HCT116 (cell line): ENCODE results near the gene ADARB2. TPM values are rescaled to one million over a fixed set of nuclear protein-coding genes. Genes with fewer than 3 reads are reported as not detected.

Source experiments
- ATAC-seq: fragments of 200-7000 bp; cut with Tn5 transposase; 2 replicates; pipeline ENCODE4 v1.9.1; 2020; ENCODE audit warnings: mild to moderate bottlenecking, moderate library complexity
- BruUV-seq: library from RNA; stranded (reverse); fragments of 400-500 nt; replicated peaks from 2 replicates; lab custom pipeline; 2021; lab: Mats Ljungman, UMichigan
- CTCF ChIA-PET: fragments of 300-600 bp; sonication (Branson Sonifier 250); formaldehyde crosslinking; loops from one replicate; lab custom pipeline; 2021; ENCODE audit warnings: antibody characterized with exemption; lab: Charles Lee
- POLR2A ChIA-PET: fragments of 300-600, 350-600 bp; sonication (Branson Sonifier 250); formaldehyde crosslinking; loops from one replicate; lab custom pipeline; 2021; ENCODE audit warnings: antibody characterized with exemption; lab: Charles Lee
- RAD21 ChIA-PET, 2 experiments: fragments of 300-600 bp; sonication (Branson Sonifier 250); formaldehyde crosslinking; loops; one replicate each; lab custom pipeline; 2023; ENCODE audit warnings: low total read pairs in 2 of 2; ENCODE audit not compliant: uncharacterized antibody in 2 of 2, unreplicated experiment in 2 of 2, low non-redundant PET in 1 of 2; lab: Charles Lee
- DNase-seq: peaks from one replicate; pipeline ENCODE4 v3.0.0-alpha.2; 2010; ENCODE audit warnings: low read depth, low spot score
- H2AFZ ChIP-seq: fragments of 200-600 bp; shearing (Covaris generic), sonication (generic); 2 replicates; pipeline ENCODE4 v1.6.1; 2017; ENCODE audit warnings: low read depth, mixed run types, mixed read lengths, antibody characterized with exemption, low read length; ENCODE audit not compliant: poor library complexity, severe bottlenecking
- H3K27ac ChIP-seq: 2 replicates; pipeline ENCODE4 v1.5.1; 2012; ENCODE audit warnings: low read depth, low read length
- H3K27me3 ChIP-seq: fragments of 200-600 bp; sonication (generic); 2 replicates; pipeline ENCODE4 v1.6.1; 2016; ENCODE audit warnings: mixed run types, low read length, mixed read lengths; ENCODE audit not compliant: insufficient read depth
- H3K36me3 ChIP-seq, 2 experiments: fragments of 200-500 bp in 1 of 2; fragments of 200-600 bp in 1 of 2; sonication (Bioruptor generic) in 1 of 2; sonication (generic) in 1 of 2; 2 replicates each; pipeline versions ENCODE4 v1.5.1 to v1.6.1; 2014 to 2016; ENCODE audit warnings: low read length in 2 of 2, inconsistent platforms in 1 of 2, mixed read lengths in 1 of 2, mixed run types in 1 of 2; ENCODE audit not compliant: insufficient read depth in 2 of 2, control insufficient read depth in 1 of 2
- H3K4me1 ChIP-seq, 2 experiments: fragments of 200-600 bp in 1 of 2; sonication (generic) in 1 of 2; 2 replicates each; pipeline versions ENCODE4 v1.5.1 to v1.6.1; 2012 to 2017; ENCODE audit warnings: low read length in 2 of 2, inconsistent platforms in 1 of 2, mild to moderate bottlenecking in 1 of 2, mixed read lengths in 1 of 2, mixed run types in 1 of 2, moderate library complexity in 1 of 2; ENCODE audit not compliant: insufficient read depth in 2 of 2, control insufficient read depth in 1 of 2
- H3K4me2 ChIP-seq: fragments of 200-600 bp; sonication (generic); 2 replicates; pipeline ENCODE4 v1.6.1; 2017; ENCODE audit warnings: mixed run types, low read length, mixed read lengths
- H3K4me3 ChIP-seq, 2 experiments: fragments of 200-600 bp in 1 of 2; sonication (generic) in 1 of 2; replicated peaks in 1 of 2; 2 replicates each; pipeline ENCODE4 v1.5.1; 2011 to 2016; ENCODE audit warnings: low read length in 2 of 2, control low read depth in 1 of 2, low read depth in 1 of 2, mild to moderate bottlenecking in 1 of 2, mixed read lengths in 1 of 2, mixed run types in 1 of 2
- H3K79me2 ChIP-seq: fragments of 200-600 bp; sonication (generic); 2 replicates; pipeline ENCODE4 v1.6.1; 2017; ENCODE audit warnings: mild to moderate bottlenecking, mixed run types, low read length, moderate library complexity, mixed read lengths; ENCODE audit not compliant: insufficient read depth
- H3K9ac ChIP-seq: fragments of 200-600 bp; sonication (generic); 2 replicates; pipeline ENCODE4 v1.6.1; 2016; ENCODE audit warnings: low read length, mixed read lengths
- H3K9me2 ChIP-seq: fragments of 200-600 bp; sonication (generic), shearing (Covaris generic); 2 replicates; pipeline ENCODE4 v1.6.1; 2017; ENCODE audit warnings: mixed run types, mild to moderate bottlenecking, moderate library complexity; ENCODE audit not compliant: insufficient read depth
- H3K9me3 ChIP-seq, 2 experiments: fragments of 200-500 bp in 1 of 2; fragments of 200-600 bp in 1 of 2; sonication (Bioruptor generic) in 1 of 2; sonication (generic) in 1 of 2; 2 replicates each; pipeline ENCODE4 v1.6.1; 2014 to 2017; ENCODE audit warnings: low read length in 2 of 2, mixed read lengths in 2 of 2, inconsistent platforms in 1 of 2, low read depth in 1 of 2, mild to moderate bottlenecking in 1 of 2, mixed run types in 1 of 2, moderate library complexity in 1 of 2; ENCODE audit not compliant: control insufficient read depth in 1 of 2, insufficient read depth in 1 of 2
- H4K20me1 ChIP-seq: fragments of 200-600 bp; sonication (generic), shearing (Covaris generic); 2 replicates; pipeline ENCODE4 v1.6.1; 2017; ENCODE audit warnings: mixed run types, mild to moderate bottlenecking, moderate library complexity; ENCODE audit not compliant: insufficient read depth
- EGR1 ChIP-seq: IDR thresholded peaks from 2 replicates; pipeline ENCODE4 v1.6.1; 2012; ENCODE audit warnings: low read depth
- ELF1 ChIP-seq: IDR thresholded peaks from 2 replicates; pipeline ENCODE4 v1.6.1; 2012; ENCODE audit warnings: low read depth, borderline replicate concordance
- EZH2 ChIP-seq: fragments of 200-600 bp; sonication (generic); IDR thresholded peaks from 2 replicates; pipeline ENCODE4 v1.6.1; 2017; ENCODE audit warnings: antibody characterized with exemption, mixed run types
- EZH2phosphoT487 ChIP-seq: fragments of 200-600 bp; IDR thresholded peaks from 2 replicates; pipeline ENCODE4 v1.6.1; 2018; ENCODE audit warnings: antibody characterized with exemption, borderline replicate concordance
- FOSL1 ChIP-seq: IDR thresholded peaks from 2 replicates; pipeline ENCODE4 v1.6.1; 2012; ENCODE audit warnings: low read depth
- MAX ChIP-seq: IDR thresholded peaks from 2 replicates; pipeline ENCODE4 v1.6.1; 2012
- POLR2A ChIP-seq: IDR thresholded peaks from 2 replicates; pipeline ENCODE4 v1.7.0; 2011; ENCODE audit warnings: borderline replicate concordance; ENCODE audit not compliant: insufficient read depth, insufficient read length; ENCODE audit errors: extremely low read depth
- POLR2AphosphoS5 ChIP-seq: IDR thresholded peaks from 2 replicates; pipeline ENCODE4 v1.6.1; 2011; ENCODE audit warnings: mild to moderate bottlenecking, low read depth, low read length, moderate library complexity
- RAD21 ChIP-seq: IDR thresholded peaks from 2 replicates; pipeline ENCODE4 v1.6.1; 2012; ENCODE audit warnings: low read depth, mild to moderate bottlenecking
- REST ChIP-seq: IDR thresholded peaks from 2 replicates; pipeline ENCODE4 v1.6.1; 2012; ENCODE audit warnings: low read depth
- SIN3A ChIP-seq: IDR thresholded peaks from 2 replicates; pipeline ENCODE4 v1.6.1; 2012; ENCODE audit warnings: low read depth
- SP1 ChIP-seq: IDR thresholded peaks from 2 replicates; pipeline ENCODE4 v1.6.1; 2012; ENCODE audit warnings: low read depth
- TCF7L2 ChIP-seq: IDR thresholded peaks from 2 replicates; pipeline ENCODE4 v1.7.0; 2011; ENCODE audit warnings: borderline replicate concordance, inconsistent platforms; ENCODE audit not compliant: insufficient read depth, insufficient read length; ENCODE audit errors: extremely low read depth
- YY1 ChIP-seq: IDR thresholded peaks from 2 replicates; pipeline ENCODE4 v1.6.1; 2011; ENCODE audit warnings: low read length, low read depth, moderate library complexity, mild to moderate bottlenecking; ENCODE audit not compliant: insufficient replicate concordance; ENCODE audit errors: extremely low read depth
- ZNF274 ChIP-seq: fragments of 200-500 bp; sonication (Bioruptor generic); IDR thresholded peaks from 2 replicates; pipeline ENCODE4 v1.6.1; 2014; ENCODE audit warnings: mild to moderate bottlenecking, low read depth, low read length, inconsistent platforms
- intact Hi-C: fragments of 100-400 bp; cut with micrococcal nuclease; formaldehyde crosslinking; loops from 2 replicates; pipeline ENCODE4 v1.10.0; 2022
- total RNA-seq: library from RNA; stranded (reverse); gene quantifications from one replicate; pipeline ENCODE4 v1.2.1, GENCODE V29; 2021; ENCODE audit not compliant: unreplicated experiment
- TF ChIP-seq, protein P1 (sequence below): IDR thresholded peaks from 2 replicates; pipeline ENCODE4 v1.6.1; 2012
- TF ChIP-seq, protein P2 (sequence below), 3 experiments: fragments of 200-600 bp in 1 of 3; sonication (generic) in 1 of 3; IDR thresholded peaks in 2 of 3; conservative IDR thresholded peaks in 1 of 3; 2 replicates each; pipeline ENCODE4 v1.5.1; 2012 to 2017; ENCODE audit warnings: low read depth in 2 of 3, low read length in 2 of 3, antibody characterized with exemption in 1 of 3, borderline replicate concordance in 1 of 3, control low read depth in 1 of 3, mild to moderate bottlenecking in 1 of 3, mixed read lengths in 1 of 3, mixed run types in 1 of 3, moderate library complexity in 1 of 3; ENCODE audit not compliant: insufficient read depth in 1 of 3
- TF ChIP-seq, protein P3 (sequence below): IDR thresholded peaks from 2 replicates; pipeline ENCODE4 v1.6.1; 2011; ENCODE audit warnings: mild to moderate bottlenecking, low read length, moderate library complexity; ENCODE audit not compliant: insufficient replicate concordance; ENCODE audit errors: extremely low read depth

The ADARB2 gene
- total RNA-seq, 1 experiment from 2014 or later: not detected

DNA sequence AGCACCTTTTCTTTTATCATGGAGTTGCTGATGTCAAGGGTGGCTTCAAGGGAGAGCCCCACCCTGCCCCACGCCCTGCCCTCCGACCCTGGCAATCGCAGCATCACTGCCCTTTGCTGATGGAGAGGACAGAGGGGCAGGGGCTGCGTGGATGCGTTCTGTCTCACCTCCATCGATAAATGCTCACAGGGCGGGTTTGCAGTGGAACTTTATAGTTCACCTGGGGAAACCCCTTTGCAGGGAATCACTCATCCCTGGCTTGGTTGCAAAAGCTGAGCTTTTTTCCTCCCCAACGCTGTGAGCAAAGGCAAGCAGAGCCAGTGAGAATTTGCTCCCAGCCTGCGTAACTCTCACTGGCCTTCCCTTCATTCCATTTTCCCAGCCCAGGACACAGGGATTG lies 504.3 kb downstream of the ADARB2 start:
- Histone ChIP-seq H3K27ac (no peak overlapping the region), H3K4me2 (no peak overlapping the region), H3K4me1 (no peaks in the 10 kb centered on the region), H3K27me3 (peaks cover 23% of the 10 kb centered on the region), H3K79me2 (no peaks in the 10 kb centered on the region), H3K4me3 (no peak overlapping the region), H3K36me3 (no peaks in the 10 kb centered on the region), H4K20me1 (no peaks in the 10 kb centered on the region), H3K9ac (no peak overlapping the region), H3K9me3 (no peaks in the 10 kb centered on the region), H3K9me2 (no peaks in the 10 kb centered on the region), H2AFZ (no peak overlapping the region)
- DNase-seq (no peak), ATAC-seq (no peak)
- ChIA-PET RAD21 (no interaction called here), POLR2A (no interaction called here), CTCF (no interaction called here)
- TF ChIP-seq EGR1: no peak
- TF ChIP-seq ZNF274: no peak
- TF ChIP-seq SP1: no peak
- no peak for TF ChIP-seq MAX
- no peak for TF ChIP-seq TCF7L2
- TF ChIP-seq, protein P1, sequence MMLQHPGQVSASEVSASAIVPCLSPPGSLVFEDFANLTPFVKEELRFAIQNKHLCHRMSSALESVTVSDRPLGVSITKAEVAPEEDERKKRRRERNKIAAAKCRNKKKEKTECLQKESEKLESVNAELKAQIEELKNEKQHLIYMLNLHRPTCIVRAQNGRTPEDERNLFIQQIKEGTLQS: no peak
- TF ChIP-seq, protein P2, sequence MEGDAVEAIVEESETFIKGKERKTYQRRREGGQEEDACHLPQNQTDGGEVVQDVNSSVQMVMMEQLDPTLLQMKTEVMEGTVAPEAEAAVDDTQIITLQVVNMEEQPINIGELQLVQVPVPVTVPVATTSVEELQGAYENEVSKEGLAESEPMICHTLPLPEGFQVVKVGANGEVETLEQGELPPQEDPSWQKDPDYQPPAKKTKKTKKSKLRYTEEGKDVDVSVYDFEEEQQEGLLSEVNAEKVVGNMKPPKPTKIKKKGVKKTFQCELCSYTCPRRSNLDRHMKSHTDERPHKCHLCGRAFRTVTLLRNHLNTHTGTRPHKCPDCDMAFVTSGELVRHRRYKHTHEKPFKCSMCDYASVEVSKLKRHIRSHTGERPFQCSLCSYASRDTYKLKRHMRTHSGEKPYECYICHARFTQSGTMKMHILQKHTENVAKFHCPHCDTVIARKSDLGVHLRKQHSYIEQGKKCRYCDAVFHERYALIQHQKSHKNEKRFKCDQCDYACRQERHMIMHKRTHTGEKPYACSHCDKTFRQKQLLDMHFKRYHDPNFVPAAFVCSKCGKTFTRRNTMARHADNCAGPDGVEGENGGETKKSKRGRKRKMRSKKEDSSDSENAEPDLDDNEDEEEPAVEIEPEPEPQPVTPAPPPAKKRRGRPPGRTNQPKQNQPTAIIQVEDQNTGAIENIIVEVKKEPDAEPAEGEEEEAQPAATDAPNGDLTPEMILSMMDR (IDR thresholded peaks at IDR 0.05 in 2 of 3, conservative IDR thresholded peaks at IDR 0.05 in 1 of 3; ENCODE audit: borderline replicate concordance in 1 of 3, insufficient read depth in 1 of 3, low read depth in 2 of 3, low read length in 2 of 3): no peak
- TF ChIP-seq, protein P3, sequence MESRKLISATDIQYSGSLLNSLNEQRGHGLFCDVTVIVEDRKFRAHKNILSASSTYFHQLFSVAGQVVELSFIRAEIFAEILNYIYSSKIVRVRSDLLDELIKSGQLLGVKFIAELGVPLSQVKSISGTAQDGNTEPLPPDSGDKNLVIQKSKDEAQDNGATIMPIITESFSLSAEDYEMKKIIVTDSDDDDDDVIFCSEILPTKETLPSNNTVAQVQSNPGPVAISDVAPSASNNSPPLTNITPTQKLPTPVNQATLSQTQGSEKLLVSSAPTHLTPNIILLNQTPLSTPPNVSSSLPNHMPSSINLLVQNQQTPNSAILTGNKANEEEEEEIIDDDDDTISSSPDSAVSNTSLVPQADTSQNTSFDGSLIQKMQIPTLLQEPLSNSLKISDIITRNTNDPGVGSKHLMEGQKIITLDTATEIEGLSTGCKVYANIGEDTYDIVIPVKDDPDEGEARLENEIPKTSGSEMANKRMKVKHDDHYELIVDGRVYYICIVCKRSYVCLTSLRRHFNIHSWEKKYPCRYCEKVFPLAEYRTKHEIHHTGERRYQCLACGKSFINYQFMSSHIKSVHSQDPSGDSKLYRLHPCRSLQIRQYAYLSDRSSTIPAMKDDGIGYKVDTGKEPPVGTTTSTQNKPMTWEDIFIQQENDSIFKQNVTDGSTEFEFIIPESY: no peak
- no peak for TF ChIP-seq FOSL1
- TF ChIP-seq REST: no peak
- no peak for TF ChIP-seq SIN3A
- TF ChIP-seq YY1: no peak
- TF ChIP-seq ELF1: no peak
- TF ChIP-seq EZH2phosphoT487: no peak
- TF ChIP-seq POLR2AphosphoS5: no peak
- no peak for TF ChIP-seq RAD21
- TF ChIP-seq EZH2: no peak
- TF ChIP-seq POLR2A: no peak
- intact Hi-C loops: no loop called here
- BruUV-seq: no TSS peak
